K562 (cell line): Measurements from ENCODE around the gene RNH1. TPM values are rescaled to one million over a fixed set of nuclear protein-coding genes. Genes with fewer than 3 reads are reported as not detected.
A peak's percentile ranks its signal among the peaks of the same experiment; 100 is the strongest.

ENCODE experiments used
- ARHGAP35 ChIP-seq: fragments of 450-650 bp; IDR thresholded peaks from 2 replicates; pipeline ENCODE4 v1.6.1; 2018; ENCODE audit not compliant: partially characterized antibody
- ATF2 ChIP-seq: sonication (generic); formaldehyde crosslinking; IDR thresholded peaks from 2 replicates; pipeline ENCODE4 v1.8.1; 2022; ENCODE audit warnings: missing genetic modification reagents
- CBFA2T2 ChIP-seq: fragments of 450-650 bp; conservative IDR thresholded peaks from 2 replicates; pipeline ENCODE4 v1.6.1; 2017; ENCODE audit warnings: mild to moderate bottlenecking
- CGGBP1 ChIP-seq: fragments of 250-450 bp; sonication (Bioruptor Pico); IDR thresholded peaks from 2 replicates; pipeline ENCODE4 v1.9.0; 2021; ENCODE audit warnings: mild to moderate bottlenecking
- DIDO1 ChIP-seq: fragments of 450-650 bp; IDR thresholded peaks from 2 replicates; pipeline ENCODE4 v1.6.1; 2016; ENCODE audit warnings: low read depth, missing biosample characterization, missing genetic modification characterization
- EGR1 ChIP-seq: fragments of 450-650 bp; conservative IDR thresholded peaks from 2 replicates; pipeline ENCODE4 v1.6.1; 2017; ENCODE audit warnings: mild to moderate bottlenecking
- HCFC1 ChIP-seq: IDR thresholded peaks from 2 replicates; pipeline ENCODE4 v1.6.1; 2012; ENCODE audit warnings: low read depth, low read length, improper control_type of control experiment
- ILK ChIP-seq: fragments of 450-650 bp; IDR thresholded peaks from 2 replicates; pipeline ENCODE4 v1.6.1; 2016; ENCODE audit warnings: missing genetic modification characterization, low read depth, mild to moderate bottlenecking, missing compliant biosample characterization, moderate library complexity, borderline replicate concordance
- LCOR ChIP-seq: sonication (generic); formaldehyde crosslinking; IDR thresholded peaks from 2 replicates; pipeline ENCODE4 v1.8.0; 2022; ENCODE audit warnings: mild to moderate bottlenecking, missing genetic modification reagents
- MEIS2 ChIP-seq: fragments of 450-650 bp; IDR thresholded peaks from 2 replicates; pipeline ENCODE4 v1.6.1; 2014; ENCODE audit warnings: mild to moderate bottlenecking; ENCODE audit not compliant: partially characterized antibody
- POLR2G ChIP-seq: fragments of 200-400 bp; formaldehyde crosslinking; IDR thresholded peaks from 2 replicates; pipeline ENCODE4 v1.6.1; 2017; ENCODE audit warnings: low read depth, mild to moderate bottlenecking, antibody characterized with exemption, low read length, moderate library complexity
- RAD51 ChIP-seq: fragments of 450-650 bp; IDR thresholded peaks from 2 replicates; pipeline ENCODE4 v1.7.1; 2016; ENCODE audit warnings: low read depth, mild to moderate bottlenecking, borderline replicate concordance
- RB1 ChIP-seq: fragments of 450-650 bp; IDR thresholded peaks from 2 replicates; pipeline ENCODE4 v1.6.1; 2017; ENCODE audit warnings: low read depth, mild to moderate bottlenecking
- RBM22 ChIP-seq: fragments of 200-400 bp; formaldehyde crosslinking; IDR thresholded peaks from 2 replicates; pipeline ENCODE4 v1.6.1; 2018; ENCODE audit warnings: low read length, low read depth; ENCODE audit not compliant: poor library complexity, severe bottlenecking
- TAF1 ChIP-seq: IDR thresholded peaks from 2 replicates; pipeline ENCODE4 v1.6.1; 2011; ENCODE audit warnings: mild to moderate bottlenecking, low read length, moderate library complexity; ENCODE audit not compliant: insufficient read depth, control insufficient read depth, severe bottlenecking; ENCODE audit errors: extremely low read depth
- TAF7 ChIP-seq: fragments of 450-650 bp; IDR thresholded peaks from 2 replicates; pipeline ENCODE4 v1.6.1; 2016; ENCODE audit warnings: missing genetic modification characterization, missing compliant biosample characterization
- TCF3 ChIP-seq: sonication (generic); formaldehyde crosslinking; IDR thresholded peaks from 2 replicates; pipeline ENCODE4 v1.4.0; 2020; ENCODE audit warnings: mild to moderate bottlenecking, missing genetic modification reagents
- TFAP4 ChIP-seq: sonication (generic); formaldehyde crosslinking; IDR thresholded peaks from 2 replicates; pipeline ENCODE4 v1.8.0; 2022; ENCODE audit warnings: missing genetic modification reagents, mild to moderate bottlenecking, moderate library complexity, borderline replicate concordance
- THAP12 ChIP-seq: fragments of 250-450 bp; sonication (Bioruptor Pico); IDR thresholded peaks from 2 replicates; pipeline ENCODE4 v1.9.0; 2021; ENCODE audit warnings: mild to moderate bottlenecking, inconsistent platforms
- ZNF740 ChIP-seq, 3 experiments: fragments of 200-800 bp in 1 of 3; sonication (Bioruptor generic) in 1 of 3; sonication (generic) in 1 of 3; formaldehyde crosslinking in 1 of 3; IDR thresholded peaks; 2 replicates each; pipeline versions ENCODE4 v1.6.1 to v1.8.0; 2016 to 2022; ENCODE audit warnings: mild to moderate bottlenecking in 2 of 3, missing compliant biosample characterization in 2 of 3, missing genetic modification characterization in 2 of 3, missing genetic modification reagents in 1 of 3
- polyA plus RNA-seq, 8 experiments: library from polyadenylated mRNA; depleted of rRNA in 4 of 8; stranded (reverse) in 5 of 8; unstranded in 3 of 8; fragments of >200 nt; fragmentation: Nextera tagmentation in 2 of 8; fragmentation: Illumina TruSeq in 1 of 8; extraction: Ambion mirVana in 2 of 8; extraction: Trizol in 1 of 8; gene quantifications; 2 replicates each; pipeline versions ENCODE4 v1.2.1 to v1.2.3, GENCODE V29; 2011 to 2014; ENCODE audit warnings: inconsistent platforms in 1 of 8, missing spikeins in 1 of 8
- total RNA-seq, 7 experiments: library from RNA; depleted of rRNA in 6 of 7; stranded (reverse); fragments of >200 nt in 6 of 7; fragmentation: Illumina TruSeq in 2 of 7; extraction: Trizol in 2 of 7; gene quantifications; 2 replicates each; pipeline versions ENCODE4 v1.2.1 to v1.2.3, GENCODE V29; 2011 to 2021; ENCODE audit warnings: low replicate concordance in 1 of 7

Gene RNH1
- total and polyA plus RNA-seq, 9 of the 15 experiments (the other 6 are each of a cell fraction or from before 2014, with no cell fraction given) = 2.5 to 160 (median 44.3) TPM

GRCh38 chr11:447923-448731 lies 58.9 kb downstream of the RNH1 start (continued):
- TF ChIP-seq ZNF740 (CRISPR knock-in tag; IDR thresholded peaks at IDR 0.05) (peak; percentile 26; the same call in 1 of the 2 replicates), ZNF740 (tag; IDR thresholded peaks at IDR 0.05) (no peak), MEIS2 (no peak), RAD51 (peak; percentile 84), HCFC1 (peak; percentile 35; the same call in 1 of the 2 replicates), POLR2G (peak; percentile 86), TFAP4 (peak; percentile 88), TCF3 (CRISPR knock-in tag) (0 out of 2 replicates have a peak, but pooled peaks have one; percentile 13), TAF7 (tag) (0 out of 2 replicates have a peak, but pooled peaks have one; percentile 52), RB1 (peak; percentile 75), RBM22 (no peak), TAF1 (peak; percentile 30), DIDO1 (tag) (no peak), ATF2 (CRISPR knock-in tag) (no peak), CGGBP1 (CRISPR knock-in tag) (no peak), ILK (no peak), LCOR (CRISPR knock-in tag) (peak; percentile 80; the same call in 1 of the 2 replicates), THAP12 (CRISPR knock-in tag) (peak; percentile 84), EGR1 (0 out of 2 replicates have a peak, but pooled peaks have one; percentile 24), CBFA2T2 (0 out of 2 replicates have a peak, but pooled peaks have one; percentile 7), ARHGAP35 (no peak)
